D721Med (cell line): ENCODE measurements around the gene MANSC1.

Source experiments
- DNase-seq: peaks from one replicate; pipeline ENCODE4 v3.0.0; 2011; ENCODE audit warnings: low spot score; ENCODE audit not compliant: insufficient read length
- FAIRE-seq: peaks from 2 replicates; lab custom pipeline; 2011; peaks lifted over from hg19 to GRCh38; lab: Jason Lieb, UNC
- TF ChIP-seq, protein P1 (sequence below): IDR thresholded peaks from 2 replicates; pipeline ENCODE4 v1.5.1; 2012; ENCODE audit warnings: mild to moderate bottlenecking, control low read depth; ENCODE audit not compliant: insufficient read depth; ENCODE audit errors: missing control alignments

The MANSC1 gene

DNA sequence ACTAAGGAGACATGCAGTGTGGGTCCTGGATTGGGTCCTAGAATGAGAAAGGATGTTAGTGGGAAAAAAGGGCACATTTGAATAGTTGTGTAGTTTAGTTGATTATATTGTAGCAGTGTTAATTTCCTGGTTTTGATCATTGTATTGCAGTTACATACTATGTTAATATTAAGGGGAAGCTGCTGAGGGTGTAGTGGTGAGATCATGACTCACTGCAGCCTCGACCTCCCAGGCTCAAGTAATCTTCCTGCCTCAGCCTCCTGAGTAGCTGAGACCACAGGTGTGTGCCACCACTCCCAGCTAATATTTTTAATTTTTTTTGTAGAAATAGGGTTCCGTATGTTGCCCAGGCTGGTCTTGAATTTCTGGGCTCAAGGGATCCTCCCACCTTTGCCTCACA, 28.6 kb upstream of the MANSC1 start:
- FAIRE-seq (no peak), DNase-seq (no peak)
- TF ChIP-seq, protein P1, sequence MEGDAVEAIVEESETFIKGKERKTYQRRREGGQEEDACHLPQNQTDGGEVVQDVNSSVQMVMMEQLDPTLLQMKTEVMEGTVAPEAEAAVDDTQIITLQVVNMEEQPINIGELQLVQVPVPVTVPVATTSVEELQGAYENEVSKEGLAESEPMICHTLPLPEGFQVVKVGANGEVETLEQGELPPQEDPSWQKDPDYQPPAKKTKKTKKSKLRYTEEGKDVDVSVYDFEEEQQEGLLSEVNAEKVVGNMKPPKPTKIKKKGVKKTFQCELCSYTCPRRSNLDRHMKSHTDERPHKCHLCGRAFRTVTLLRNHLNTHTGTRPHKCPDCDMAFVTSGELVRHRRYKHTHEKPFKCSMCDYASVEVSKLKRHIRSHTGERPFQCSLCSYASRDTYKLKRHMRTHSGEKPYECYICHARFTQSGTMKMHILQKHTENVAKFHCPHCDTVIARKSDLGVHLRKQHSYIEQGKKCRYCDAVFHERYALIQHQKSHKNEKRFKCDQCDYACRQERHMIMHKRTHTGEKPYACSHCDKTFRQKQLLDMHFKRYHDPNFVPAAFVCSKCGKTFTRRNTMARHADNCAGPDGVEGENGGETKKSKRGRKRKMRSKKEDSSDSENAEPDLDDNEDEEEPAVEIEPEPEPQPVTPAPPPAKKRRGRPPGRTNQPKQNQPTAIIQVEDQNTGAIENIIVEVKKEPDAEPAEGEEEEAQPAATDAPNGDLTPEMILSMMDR, result no peak

- DNase-seq (no peak), FAIRE-seq (peak; percentile 29)
- TF ChIP-seq, protein P1, result peak; percentile 79
These were observed 26.8 kb upstream of the MANSC1 start for GRCh38 chr12:12376646-12377448.

- TF ChIP-seq, protein P1, result no peak
- FAIRE-seq, result no peak
- no peak for DNase-seq
These were observed 23.1 kb upstream of the MANSC1 start for GRCh38 chr12:12372946-12373722.

DNA sequence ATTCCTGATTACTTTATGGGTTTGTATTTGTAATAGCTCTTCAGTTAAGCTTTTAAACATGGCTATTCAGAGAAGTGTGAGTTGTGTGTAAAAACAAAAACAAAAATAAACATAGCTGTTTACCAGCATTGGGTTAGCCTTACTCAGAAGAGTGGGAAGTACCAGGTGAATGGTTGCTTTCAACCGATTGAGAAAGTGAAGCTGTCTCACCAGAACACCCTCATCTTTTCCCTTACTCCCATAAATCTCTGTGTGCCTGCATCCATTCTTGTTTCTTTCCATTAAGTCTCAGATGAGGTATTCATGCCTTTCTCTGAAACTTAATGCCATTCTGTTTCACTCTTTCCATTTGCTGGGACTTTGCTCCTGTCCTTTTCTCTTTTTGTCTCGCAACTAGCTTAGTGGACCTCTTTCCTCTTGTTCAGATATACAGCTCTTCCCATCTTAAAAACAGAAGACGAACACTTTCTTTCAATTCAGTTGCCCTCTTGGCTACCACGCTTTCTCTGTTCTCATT, 17.5 kb upstream of the MANSC1 start:
- FAIRE-seq (no peak), DNase-seq (no peak)
- TF ChIP-seq, protein P1, result no peak

DNA sequence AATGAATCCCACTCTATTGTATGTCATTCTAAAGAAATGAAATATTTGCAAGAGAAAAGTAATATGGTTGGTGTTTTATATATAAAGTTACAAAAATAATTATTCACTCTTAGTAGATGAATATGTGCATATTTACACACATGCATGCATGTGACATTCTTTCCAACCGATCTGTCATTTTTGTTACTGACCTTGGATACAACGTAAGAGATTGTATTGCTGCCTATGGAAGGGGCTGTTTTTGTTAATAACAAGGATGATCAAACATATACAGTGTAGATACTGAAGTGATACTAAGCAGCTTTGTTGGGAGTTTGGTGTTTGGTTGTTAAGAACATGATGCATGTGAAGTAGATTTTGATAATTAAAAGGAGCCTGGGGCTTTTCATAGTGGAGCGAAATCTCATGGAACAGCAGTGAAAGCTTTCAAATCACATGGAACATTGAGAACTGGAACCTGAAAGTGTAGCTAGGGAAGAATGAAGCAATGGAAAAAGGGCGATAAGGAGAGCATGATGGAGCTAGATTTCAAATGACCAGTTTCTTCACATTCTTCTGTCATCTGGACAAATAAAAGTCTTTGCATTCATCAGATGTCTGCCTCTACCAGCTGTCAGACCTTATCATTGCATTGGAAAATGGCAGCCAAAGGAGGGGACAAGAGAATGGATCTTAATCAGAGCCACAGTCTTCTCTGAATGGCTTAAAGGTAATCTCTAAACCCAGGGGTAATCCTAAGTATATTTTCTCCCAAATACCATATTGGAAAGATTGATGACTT, 16.8 kb upstream of the MANSC1 start:
- FAIRE-seq (peak; percentile 77), DNase-seq (no peak)
- TF ChIP-seq, protein P1, result no peak

GRCh38 chr12:12365931-12366431, 15.9 kb upstream of the MANSC1 start:
- FAIRE-seq, result no peak
- no peak for DNase-seq

More at GRCh38 chr12:12365931-12366431, 15.9 kb upstream of the MANSC1 start:
- TF ChIP-seq, protein P1, result no peak
